ENCODE results near the gene SRPX2. TPM values are rescaled to one million over a fixed set of nuclear protein-coding genes. Genes with fewer than 3 reads are reported as not detected.

The SRPX2 gene, protein sequence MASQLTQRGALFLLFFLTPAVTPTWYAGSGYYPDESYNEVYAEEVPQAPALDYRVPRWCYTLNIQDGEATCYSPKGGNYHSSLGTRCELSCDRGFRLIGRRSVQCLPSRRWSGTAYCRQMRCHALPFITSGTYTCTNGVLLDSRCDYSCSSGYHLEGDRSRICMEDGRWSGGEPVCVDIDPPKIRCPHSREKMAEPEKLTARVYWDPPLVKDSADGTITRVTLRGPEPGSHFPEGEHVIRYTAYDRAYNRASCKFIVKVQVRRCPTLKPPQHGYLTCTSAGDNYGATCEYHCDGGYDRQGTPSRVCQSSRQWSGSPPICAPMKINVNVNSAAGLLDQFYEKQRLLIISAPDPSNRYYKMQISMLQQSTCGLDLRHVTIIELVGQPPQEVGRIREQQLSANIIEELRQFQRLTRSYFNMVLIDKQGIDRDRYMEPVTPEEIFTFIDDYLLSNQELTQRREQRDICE
- 69.2 and 161 TPM in 2 replicates for total RNA-seq

DNA sequence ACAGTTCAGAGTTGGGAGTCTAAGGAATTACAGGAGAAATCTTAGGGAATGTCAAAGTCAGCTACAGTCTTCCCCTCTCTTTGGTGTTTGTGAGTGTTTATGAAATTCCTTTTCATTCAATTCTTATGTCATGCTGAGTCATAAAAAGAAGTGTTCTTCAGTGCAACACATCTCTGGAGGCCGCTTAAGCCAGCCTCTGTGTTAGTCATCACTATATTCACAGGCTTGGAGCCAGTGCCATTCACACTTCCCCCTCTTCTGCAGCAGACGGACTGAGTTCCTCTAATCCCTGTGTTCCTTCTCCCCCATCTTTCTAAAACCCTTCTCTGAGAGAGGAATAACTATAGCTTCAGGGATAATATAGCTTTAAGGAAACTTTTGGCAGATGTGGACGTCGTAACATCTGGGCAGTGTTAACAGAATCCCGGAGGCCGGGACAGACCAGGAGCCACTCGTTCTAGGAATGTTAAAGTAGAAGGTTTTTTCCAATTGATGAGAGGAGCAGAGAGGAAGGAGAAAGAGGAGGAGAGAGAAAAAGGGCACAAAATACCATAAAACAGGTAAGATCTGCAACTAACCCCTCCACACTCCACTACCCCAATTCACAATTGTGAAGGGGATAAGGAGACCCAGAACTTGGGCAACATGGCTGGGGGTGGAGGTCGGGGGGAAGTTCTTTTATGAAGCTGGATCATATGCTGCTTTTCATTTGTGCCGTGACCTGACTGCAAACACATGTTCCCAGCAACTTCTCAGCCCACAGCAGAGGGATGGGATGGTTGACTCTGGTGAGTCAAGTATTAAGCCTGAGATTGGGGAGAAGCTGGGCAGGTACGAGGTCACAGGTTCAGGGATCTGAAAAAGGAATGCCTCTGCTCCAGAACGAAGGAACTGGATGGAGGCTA is at the start of gene SRPX2:
Gene SRPX2, plus strand, starts transcription at position 244 of the 905 bp plus-strand sequence. CDS start 2,124 bp downstream, outside the sequence.

DNA sequence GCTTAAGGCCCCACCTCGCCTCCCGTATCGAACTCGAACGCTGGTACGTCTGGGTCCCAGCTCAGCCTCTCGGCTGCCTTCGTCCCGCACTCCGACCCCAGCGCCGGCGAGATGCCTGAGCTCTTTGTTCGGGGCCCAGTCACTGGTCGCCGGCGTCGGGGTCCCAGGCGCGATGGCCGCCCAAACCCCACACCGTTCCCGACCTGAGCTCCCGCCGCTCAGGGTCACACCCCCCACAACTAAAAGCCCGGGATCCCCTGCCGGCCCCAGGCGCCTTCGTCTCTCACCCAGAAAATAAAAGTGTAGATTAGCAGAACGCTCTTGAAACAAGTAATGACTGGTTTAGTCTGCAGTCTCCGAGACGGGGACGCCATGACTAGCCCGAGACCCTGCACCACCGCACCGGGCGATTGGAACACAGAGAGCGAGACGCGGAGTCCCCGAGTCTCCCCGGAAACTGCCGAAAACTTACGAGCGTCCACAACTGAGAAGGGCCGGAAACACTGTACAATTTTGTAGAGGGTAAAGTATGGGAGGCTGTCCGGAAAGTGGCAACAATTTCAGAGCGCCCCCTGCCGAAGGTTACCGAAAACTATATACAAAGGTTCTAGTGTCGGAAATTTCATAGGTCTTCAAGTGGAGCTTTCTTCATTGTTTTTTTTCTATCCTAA is 7.5 kb upstream of the SRPX2 start, which contains the start of gene TSPAN6:
Gene TSPAN6, minus strand, starts transcription at position 486 of the 671 bp plus-strand sequence. Its CDS starts 112 bp downstream, at position 374.

Other genes starting within 250 kb of the SRPX2 start
- gene PCDH19, start 233.9 kb upstream of the SRPX2 start, total RNA-seq, result under 0.01 and 0.09 TPM in 2 replicates
- not detected in 2 replicates for gene TNMD, start 59.3 kb upstream of the SRPX2 start, total RNA-seq
- gene TSPAN6, start 7.4 kb upstream of the SRPX2 start, total RNA-seq, result 25.4 and 27.8 TPM in 2 replicates
- gene SYTL4, start 87.9 kb downstream of the SRPX2 start, total RNA-seq, result 3.1 and 5.0 TPM in 2 replicates
- 8.5 and 9.0 TPM in 2 replicates for gene CSTF2, start 176.2 kb downstream of the SRPX2 start, total RNA-seq
- gene NOX1, start 230.2 kb downstream of the SRPX2 start, total RNA-seq, result 0.47 TPM in 1 of 2 replicates, not detected in the other

All from pericardium fibroblast (primary cell).